Tibial nerve (tissue), 3 donors: ENCODE results near the gene MSL2.

Experiments
- POLR2A ChIP-seq, 2 donors: fragments of 450-650 bp; IDR thresholded peaks; one replicate each; pipeline ENCODE4 v1.6.1; 2017; ENCODE audit warnings: antibody characterized with exemption in 2 of 2, mild to moderate bottlenecking in 2 of 2, moderate library complexity in 2 of 2
- TF ChIP-seq, protein P1 (sequence below), 5 experiments: fragments of 200-600 bp in 3 of 5; fragments of 450-650 bp in 2 of 5; sonication (generic) in 3 of 5; IDR thresholded peaks; one replicate each; pipeline ENCODE4 v1.5.1; 2016 to 2019; ENCODE audit warnings: antibody characterized with exemption in 5 of 5, mild to moderate bottlenecking in 3 of 5, moderate library complexity in 2 of 5

DNA sequence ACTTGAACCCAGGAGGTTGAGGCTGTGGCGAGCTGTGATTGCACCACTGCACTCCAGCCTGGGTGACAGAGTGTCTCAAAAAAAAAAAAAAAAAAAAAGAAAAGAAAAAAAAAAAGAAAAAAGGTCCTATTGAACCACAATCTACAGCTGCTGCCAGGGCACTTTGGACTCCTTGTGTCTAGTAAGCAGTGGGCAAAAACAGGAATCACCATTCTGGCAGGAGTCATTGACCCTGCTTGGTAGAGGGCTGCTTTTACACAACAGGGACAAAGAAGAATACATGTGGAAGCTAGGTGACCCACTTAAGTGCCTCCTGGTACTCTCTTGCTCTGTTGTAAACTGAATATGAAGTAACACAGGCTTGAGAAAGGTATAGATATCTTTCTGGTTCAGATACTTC lies 39.4 kb upstream of the MSL2 start:
- no peak for TF ChIP-seq POLR2A (IDR thresholded peaks at IDR 0.05)
- TF ChIP-seq, protein P1, sequence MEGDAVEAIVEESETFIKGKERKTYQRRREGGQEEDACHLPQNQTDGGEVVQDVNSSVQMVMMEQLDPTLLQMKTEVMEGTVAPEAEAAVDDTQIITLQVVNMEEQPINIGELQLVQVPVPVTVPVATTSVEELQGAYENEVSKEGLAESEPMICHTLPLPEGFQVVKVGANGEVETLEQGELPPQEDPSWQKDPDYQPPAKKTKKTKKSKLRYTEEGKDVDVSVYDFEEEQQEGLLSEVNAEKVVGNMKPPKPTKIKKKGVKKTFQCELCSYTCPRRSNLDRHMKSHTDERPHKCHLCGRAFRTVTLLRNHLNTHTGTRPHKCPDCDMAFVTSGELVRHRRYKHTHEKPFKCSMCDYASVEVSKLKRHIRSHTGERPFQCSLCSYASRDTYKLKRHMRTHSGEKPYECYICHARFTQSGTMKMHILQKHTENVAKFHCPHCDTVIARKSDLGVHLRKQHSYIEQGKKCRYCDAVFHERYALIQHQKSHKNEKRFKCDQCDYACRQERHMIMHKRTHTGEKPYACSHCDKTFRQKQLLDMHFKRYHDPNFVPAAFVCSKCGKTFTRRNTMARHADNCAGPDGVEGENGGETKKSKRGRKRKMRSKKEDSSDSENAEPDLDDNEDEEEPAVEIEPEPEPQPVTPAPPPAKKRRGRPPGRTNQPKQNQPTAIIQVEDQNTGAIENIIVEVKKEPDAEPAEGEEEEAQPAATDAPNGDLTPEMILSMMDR (IDR thresholded peaks at IDR 0.05) = no peak
